Effector memory CD8-positive, alpha-beta T cell (primary cell): ENCODE data around the gene APBB2.

Source experiments
- ATAC-seq: fragments of 150-1000 bp; cut with Tn5 transposase; replicated peaks from 2 replicates; pipeline ENCODE4 v1.10.0; 2021; ENCODE audit warnings: mild to moderate bottlenecking, moderate library complexity
- DNase-seq, 3 experiments: peaks; one replicate each; pipeline ENCODE4 v3.0.0; 2021
- H3K27ac Mint-ChIP-seq, 2 donors: one replicate each; pipeline ENCODE4 v1.8.0; 2022; ENCODE audit warnings: mild to moderate bottlenecking in 2 of 2, mixed read lengths in 2 of 2, moderate library complexity in 2 of 2
- H3K27me3 Mint-ChIP-seq, 2 donors: one replicate each; pipeline ENCODE4 v1.8.0; 2022; ENCODE audit warnings: mixed read lengths in 2 of 2
- H3K36me3 Mint-ChIP-seq: one replicate; pipeline ENCODE4 v1.8.0; 2022; ENCODE audit warnings: mild to moderate bottlenecking, moderate library complexity, mixed read lengths; ENCODE audit not compliant: insufficient read depth
- H3K4me1 Mint-ChIP-seq, 2 donors: one replicate each; pipeline ENCODE4 v1.8.0; 2022; ENCODE audit warnings: low read depth in 2 of 2, mixed read lengths in 2 of 2
- H3K4me3 Mint-ChIP-seq, 2 donors: one replicate each; pipeline ENCODE4 v1.8.0; 2022; ENCODE audit warnings: mild to moderate bottlenecking in 2 of 2, mixed read lengths in 2 of 2, moderate library complexity in 2 of 2
- H3K9me3 Mint-ChIP-seq, 2 donors: one replicate each; pipeline ENCODE4 v1.8.0; 2022; ENCODE audit warnings: mixed read lengths in 2 of 2

The APBB2 gene

GRCh38 chr4:40971338-40971737 lies 243.0 kb downstream of the APBB2 start:
- no peak for DNase-seq
- H3K4me1 Mint-ChIP-seq: no peaks in the 10 kb centered on the region
- no peaks in the 10 kb centered on the region for H3K36me3 Mint-ChIP-seq
- no peak for ATAC-seq
- peaks cover 17 to 21% of the 10 kb centered on the region in 2 donors for H3K27me3 Mint-ChIP-seq
- no peaks in the 10 kb centered on the region for H3K9me3 Mint-ChIP-seq
- no peak overlapping the region for H3K27ac Mint-ChIP-seq
- no peak overlapping the region for H3K4me3 Mint-ChIP-seq

- no peak overlapping the region for H3K4me3 Mint-ChIP-seq
- H3K36me3 Mint-ChIP-seq: no peaks in the 10 kb centered on the region
- no peaks in the 10 kb centered on the region for H3K9me3 Mint-ChIP-seq
- no peak for ATAC-seq
- H3K27me3 Mint-ChIP-seq: peaks cover 9 to 12% of the 10 kb centered on the region in 2 donors
- DNase-seq: no peak
- H3K27ac Mint-ChIP-seq: no peak overlapping the region
- H3K4me1 Mint-ChIP-seq: no peaks in the 10 kb centered on the region
Measured at GRCh38 chr4:40969501-40969900, 244.8 kb downstream of the APBB2 start.

- no peaks in the 10 kb centered on the region for H3K36me3 Mint-ChIP-seq
- H3K4me3 Mint-ChIP-seq: no peak overlapping the region
- no peaks in the 10 kb centered on the region for H3K4me1 Mint-ChIP-seq
- H3K27ac Mint-ChIP-seq: no peak overlapping the region
- H3K27me3 Mint-ChIP-seq: peaks cover 0 to 4% of the 10 kb centered on the region in 2 donors
- no peaks in the 10 kb centered on the region for H3K9me3 Mint-ChIP-seq
- DNase-seq (no peak), ATAC-seq (no peak)
Measured at GRCh38 chr4:40967550-40967949, 246.8 kb downstream of the APBB2 start.

- Mint-ChIP-seq H3K9me3 (no peaks in the 10 kb centered on the region), H3K36me3 (no peaks in the 10 kb centered on the region), H3K4me1 (no peaks in the 10 kb centered on the region), H3K4me3 (no peak overlapping the region), H3K27ac (no peak overlapping the region), H3K27me3 (peaks cover 0 to 4% of the 10 kb centered on the region in 2 donors)
- DNase-seq (no peak), ATAC-seq (no peak)
Measured at GRCh38 chr4:40966091-40966490, 248.3 kb downstream of the APBB2 start.

GRCh38 chr4:40963897-40964478 lies 250.4 kb downstream of the APBB2 start:
- H3K4me1 Mint-ChIP-seq: no peaks in the 10 kb centered on the region
- H3K36me3 Mint-ChIP-seq: no peaks in the 10 kb centered on the region
- no peaks in the 10 kb centered on the region for H3K9me3 Mint-ChIP-seq
- H3K27ac Mint-ChIP-seq: no peak overlapping the region
- DNase-seq (no peak), ATAC-seq (no peak)
- H3K4me3 Mint-ChIP-seq: no peak overlapping the region
- peaks cover 0 to 5% of the 10 kb centered on the region in 2 donors for H3K27me3 Mint-ChIP-seq

- no peaks in the 10 kb centered on the region for H3K4me1 Mint-ChIP-seq
- H3K4me3 Mint-ChIP-seq: no peak overlapping the region
- ATAC-seq (no peak), DNase-seq (no peak)
- H3K9me3 Mint-ChIP-seq: no peaks in the 10 kb centered on the region
- H3K36me3 Mint-ChIP-seq: no peaks in the 10 kb centered on the region
- H3K27me3 Mint-ChIP-seq: peaks cover 0 to 9% of the 10 kb centered on the region in 2 donors
- no peak overlapping the region for H3K27ac Mint-ChIP-seq
Measured at GRCh38 chr4:40962551-40963180, 251.7 kb downstream of the APBB2 start.

- no peak overlapping the region for H3K27ac Mint-ChIP-seq
- no peak overlapping the region for H3K4me3 Mint-ChIP-seq
- H3K4me1 Mint-ChIP-seq: no peaks in the 10 kb centered on the region
- H3K9me3 Mint-ChIP-seq: no peaks in the 10 kb centered on the region
- ATAC-seq (no peak), DNase-seq (no peak)
- H3K27me3 Mint-ChIP-seq: peaks cover 0 to 9% of the 10 kb centered on the region in 2 donors
- no peaks in the 10 kb centered on the region for H3K36me3 Mint-ChIP-seq
Measured at GRCh38 chr4:40960941-40961340, 253.4 kb downstream of the APBB2 start.

- Mint-ChIP-seq H3K36me3 (no peaks in the 10 kb centered on the region), H3K4me3 (no peak overlapping the region), H3K27ac (no peak overlapping the region), H3K4me1 (no peaks in the 10 kb centered on the region), H3K27me3 (peaks cover 0 to 9% of the 10 kb centered on the region in 2 donors), H3K9me3 (no peaks in the 10 kb centered on the region)
- ATAC-seq (no peak), DNase-seq (no peak)
Measured at GRCh38 chr4:40957281-40957680, 257.1 kb downstream of the APBB2 start.

GRCh38 chr4:40956721-40957255 lies 257.6 kb downstream of the APBB2 start:
- ATAC-seq (no peak), DNase-seq (no peak)
- Mint-ChIP-seq H3K4me3 (no peak overlapping the region), H3K27me3 (peaks cover 0 to 9% of the 10 kb centered on the region in 2 donors), H3K9me3 (no peaks in the 10 kb centered on the region), H3K27ac (no peak overlapping the region), H3K4me1 (no peaks in the 10 kb centered on the region), H3K36me3 (no peaks in the 10 kb centered on the region)

- Mint-ChIP-seq H3K4me3 (no peak overlapping the region), H3K27me3 (peaks cover 0 to 6% of the 10 kb centered on the region in 2 donors), H3K27ac (no peak overlapping the region)
Measured at GRCh38 chr4:40954088-40954668, 260.2 kb downstream of the APBB2 start.

GRCh38 chr4:40953283-40954087 lies 260.9 kb downstream of the APBB2 start:
- no peak overlapping the region for H3K4me3 Mint-ChIP-seq
- no peaks in the 10 kb centered on the region for H3K4me1 Mint-ChIP-seq
- no peak overlapping the region for H3K27ac Mint-ChIP-seq
- DNase-seq: no peak
- H3K9me3 Mint-ChIP-seq: no peaks in the 10 kb centered on the region
- no peak for ATAC-seq
- H3K27me3 Mint-ChIP-seq: no peaks in the 10 kb centered on the region
- no peaks in the 10 kb centered on the region for H3K36me3 Mint-ChIP-seq

More at GRCh38 chr4:40954088-40954668, 260.2 kb downstream of the APBB2 start:
- Mint-ChIP-seq H3K36me3 (no peaks in the 10 kb centered on the region), H3K9me3 (no peaks in the 10 kb centered on the region), H3K4me1 (no peaks in the 10 kb centered on the region)
- DNase-seq (no peak), ATAC-seq (no peak)

GRCh38 chr4:40952672-40953071 lies 261.7 kb downstream of the APBB2 start:
- Mint-ChIP-seq H3K36me3 (no peaks in the 10 kb centered on the region), H3K27ac (no peak overlapping the region), H3K4me3 (no peak overlapping the region), H3K4me1 (no peaks in the 10 kb centered on the region), H3K9me3 (no peaks in the 10 kb centered on the region), H3K27me3 (no peaks in the 10 kb centered on the region)
- DNase-seq (no peak), ATAC-seq (no peak)

- ATAC-seq (no peak), DNase-seq (no peak)
- Mint-ChIP-seq H3K4me1 (no peaks in the 10 kb centered on the region), H3K4me3 (no peak overlapping the region), H3K36me3 (no peaks in the 10 kb centered on the region), H3K27me3 (no peaks in the 10 kb centered on the region), H3K27ac (no peak overlapping the region), H3K9me3 (no peaks in the 10 kb centered on the region)
Measured at GRCh38 chr4:40952217-40952616, 262.1 kb downstream of the APBB2 start.
